Measurements from ENCODE around the gene TMEM128.
A peak's percentile ranks its signal among the peaks of the same experiment; 100 is the strongest.
"Not testable (repeated sequence)": the region's sequence is repeated elsewhere in the genome, so short reads cannot be mapped to it uniquely, and the experiment has no call there.

The TMEM128 gene

DNA sequence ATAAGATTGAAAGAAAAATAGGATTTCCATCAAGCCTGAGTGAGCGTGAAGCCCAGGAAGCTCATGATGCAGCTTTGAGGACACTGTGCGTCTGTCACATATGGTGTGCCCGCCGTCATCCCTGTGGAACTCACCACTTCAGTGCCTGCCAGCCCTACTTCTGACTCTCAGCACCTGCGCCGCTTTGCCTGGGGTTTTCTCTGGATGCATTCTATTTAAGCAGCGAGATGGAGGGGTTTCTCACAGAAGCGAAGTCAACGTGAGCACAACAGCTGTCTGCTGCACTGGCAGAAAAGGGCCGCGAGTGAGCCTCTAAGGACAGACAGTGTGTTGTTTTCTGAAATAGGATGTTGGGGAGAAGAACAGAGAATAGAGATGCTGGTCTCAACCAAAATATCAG is 6.2 kb upstream of the TMEM128 start:
- no peak for TF ChIP-seq EZH2phosphoT487 (IDR thresholded peaks at IDR 0.05; ENCODE audit: low read length)
- H3K4me3 ChIP-seq (ENCODE audit: low read length) = no peak overlapping the region

DNA sequence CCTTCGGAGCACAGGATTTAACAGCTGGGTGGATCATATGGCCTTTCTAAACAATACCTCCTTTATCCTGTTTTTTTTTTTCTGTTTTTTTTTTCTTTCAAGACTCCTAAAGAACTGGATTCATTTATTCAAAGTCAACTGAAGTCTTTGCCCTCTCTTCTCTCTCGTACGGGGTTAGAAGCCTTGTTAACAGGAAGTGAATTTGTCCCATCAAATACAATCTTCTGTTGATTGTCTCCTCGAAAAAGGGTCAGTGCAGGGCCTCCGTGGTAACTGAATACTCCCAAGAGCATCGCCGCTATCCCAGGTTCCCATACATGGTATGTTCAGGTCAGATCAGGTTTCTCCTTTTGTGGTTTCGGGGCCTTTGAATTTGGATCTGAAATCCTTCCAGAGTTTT is 1.8 kb upstream of the TMEM128 start:
- H3K9ac ChIP-seq (ENCODE audit: low read length) = no peak overlapping the region

More for the DNA sequence above, 6.2 kb upstream of the TMEM128 start:
- Histone ChIP-seq H3K79me2 (ENCODE audit: low read length) (no peaks in the 10 kb centered on the region), H3K9me3 (replicated peaks; ENCODE audit: insufficient read depth, low read length) (no peaks in the 10 kb centered on the region), H3K27ac (ENCODE audit: low read length) (no peak overlapping the region), H3K4me2 (ENCODE audit: low read depth, low read length) (no peak overlapping the region), H3K9me2 (replicated peaks; ENCODE audit: insufficient read depth, low read length) (no peaks in the 10 kb centered on the region), H3K9ac (ENCODE audit: low read length) (no peak overlapping the region), H3K27me3 (replicated peaks; ENCODE audit: insufficient read depth, low read length) (peaks cover 14% of the 10 kb centered on the region), H2AFZ (ENCODE audit: low read length) (no peak overlapping the region), H3K36me3 (replicated peaks; ENCODE audit: insufficient read depth, low read length) (no peaks in the 10 kb centered on the region), H3K4me1 (ENCODE audit: low read length) (no peaks in the 10 kb centered on the region), H3F3A (ENCODE audit: insufficient read depth, low read length) (no peaks in the 10 kb centered on the region), H4K20me1 (ENCODE audit: insufficient read depth, low read length) (no peaks in the 10 kb centered on the region)
- no peak for DNase-seq

GRCh38 chr4:4249342-4249741 is 1.3 kb upstream of the TMEM128 start:
- not testable (repeated sequence) for H3K27ac ChIP-seq (ENCODE audit: low read length); H3K79me2 ChIP-seq (ENCODE audit: low read length); H3K9ac ChIP-seq (ENCODE audit: low read length); DNase-seq; H3K4me1 ChIP-seq (ENCODE audit: low read length); H3F3A ChIP-seq (ENCODE audit: insufficient read depth, low read length); H3K9me2 ChIP-seq (replicated peaks; ENCODE audit: insufficient read depth, low read length); H3K4me3 ChIP-seq (ENCODE audit: low read length); H3K9me3 ChIP-seq (replicated peaks; ENCODE audit: insufficient read depth, low read length); H4K20me1 ChIP-seq (ENCODE audit: insufficient read depth, low read length); H2AFZ ChIP-seq (ENCODE audit: low read length); H3K4me2 ChIP-seq (ENCODE audit: low read depth, low read length); H3K36me3 ChIP-seq (replicated peaks; ENCODE audit: insufficient read depth, low read length)
- H3K27me3 ChIP-seq (replicated peaks; ENCODE audit: insufficient read depth, low read length) = peaks cover 14% of the 10 kb centered on the region

More for the DNA sequence above, 1.8 kb upstream of the TMEM128 start:
- no peak for DNase-seq
- Histone ChIP-seq H3F3A (ENCODE audit: insufficient read depth, low read length) (no peaks in the 10 kb centered on the region), H4K20me1 (ENCODE audit: insufficient read depth, low read length) (no peaks in the 10 kb centered on the region), H3K27ac (ENCODE audit: low read length) (no peak overlapping the region), H3K4me3 (ENCODE audit: low read length) (no peak overlapping the region), H3K4me2 (ENCODE audit: low read depth, low read length) (no peak overlapping the region), H3K79me2 (ENCODE audit: low read length) (peaks cover 7% of the 10 kb centered on the region; the same call in 1 of the 2 replicates), H3K36me3 (replicated peaks; ENCODE audit: insufficient read depth, low read length) (no peaks in the 10 kb centered on the region), H3K9me2 (replicated peaks; ENCODE audit: insufficient read depth, low read length) (no peaks in the 10 kb centered on the region), H3K4me1 (ENCODE audit: low read length) (0 out of 2 replicates have a peak, but pooled peaks cover 4% of the 10 kb centered on the region), H3K27me3 (replicated peaks; ENCODE audit: insufficient read depth, low read length) (peaks cover 14% of the 10 kb centered on the region), H2AFZ (ENCODE audit: low read length) (no peak overlapping the region), H3K9me3 (replicated peaks; ENCODE audit: insufficient read depth, low read length) (no peaks in the 10 kb centered on the region)
- TF ChIP-seq CTCF (IDR thresholded peaks at IDR 0.05; ENCODE audit: low read length) (no peak), EZH2phosphoT487 (IDR thresholded peaks at IDR 0.05; ENCODE audit: low read length) (no peak), EZH2 (optimal IDR thresholded peaks at IDR 0.05; ENCODE audit: low read depth, low read length) (no peak)

DNA sequence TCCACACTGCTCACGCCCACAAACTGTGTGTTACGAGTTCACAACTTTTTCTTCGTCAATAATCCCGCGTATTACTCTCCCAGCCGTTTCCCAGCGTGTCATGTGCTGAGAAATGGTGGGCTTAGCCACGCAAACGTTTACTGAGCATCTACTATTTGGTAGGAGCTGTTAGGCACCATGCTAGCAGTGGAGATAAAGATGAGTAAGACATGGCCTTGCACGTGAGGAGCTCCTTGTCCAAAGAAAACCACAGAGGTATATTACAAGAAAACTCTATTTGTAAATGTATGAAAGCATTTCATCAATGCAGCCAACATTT is 821 bp upstream of the TMEM128 start:
- Histone ChIP-seq H2AFZ (ENCODE audit: low read length) (peak overlapping the region; percentile 98), H4K20me1 (ENCODE audit: insufficient read depth, low read length) (no peaks in the 10 kb centered on the region), H3K27me3 (replicated peaks; ENCODE audit: insufficient read depth, low read length) (peaks cover 14% of the 10 kb centered on the region), H3K9ac (ENCODE audit: low read length) (peak overlapping the region; percentile 79), H3K4me3 (ENCODE audit: low read length) (peak overlapping the region; percentile 81), H3K9me2 (replicated peaks; ENCODE audit: insufficient read depth, low read length) (no peaks in the 10 kb centered on the region), H3K4me2 (ENCODE audit: low read depth, low read length) (peak overlapping the region; percentile 97), H3K79me2 (ENCODE audit: low read length) (peaks cover 7% of the 10 kb centered on the region; the same call in 1 of the 2 replicates), H3K27ac (ENCODE audit: low read length) (peak overlapping the region; percentile 75; the same call in 1 of the 2 replicates), H3K36me3 (replicated peaks; ENCODE audit: insufficient read depth, low read length) (no peaks in the 10 kb centered on the region), H3K9me3 (replicated peaks; ENCODE audit: insufficient read depth, low read length) (no peaks in the 10 kb centered on the region), H3K4me1 (ENCODE audit: low read length) (0 out of 2 replicates have a peak, but pooled peaks cover 4% of the 10 kb centered on the region), H3F3A (ENCODE audit: insufficient read depth, low read length) (no peaks in the 10 kb centered on the region)
- no peak for TF ChIP-seq CTCF (IDR thresholded peaks at IDR 0.05; ENCODE audit: low read length)
- TF ChIP-seq EZH2phosphoT487 (IDR thresholded peaks at IDR 0.05; ENCODE audit: low read length) = no peak
- no peak for TF ChIP-seq EZH2 (optimal IDR thresholded peaks at IDR 0.05; ENCODE audit: low read depth, low read length)
- no peak for DNase-seq
